Adrenal gland (tissue), 12 donors: Measurements from ENCODE around the gene DKKL1. TPM values are rescaled to one million over a fixed set of nuclear protein-coding genes. Genes with fewer than 3 reads are reported as not detected.
A peak's percentile ranks its signal among the peaks of the same experiment; 100 is the strongest.

Experiments used
- DNase-seq, 7 donors: peaks; one replicate each; pipeline ENCODE4 v3.0.0-alpha.2; 2019 to 2020
- H3K27ac ChIP-seq, 5 donors: fragments of 200-600 bp; sonication (generic) in 4 of 5; 1 replicate in 3 of 5; 2 replicates in 2 of 5; pipeline versions ENCODE4 v1.5.1 to v1.8.0; 2016 to 2020; ENCODE audit warnings: mild to moderate bottlenecking in 1 of 5
- H3K27me3 ChIP-seq: fragments of 200-600 bp; 2 replicates; pipeline ENCODE4 v1.8.0; 2021
- H3K36me3 ChIP-seq, 2 donors: fragments of 200-600 bp; replicated peaks in 1 of 2; 1 replicate in 1 of 2; 2 replicates in 1 of 2; pipeline versions ENCODE4 v1.5.1 to v1.8.0; 2018 to 2022
- H3K4me1 ChIP-seq, 2 donors: fragments of 200-600 bp; replicated peaks in 1 of 2; 1 replicate in 1 of 2; 2 replicates in 1 of 2; pipeline versions ENCODE4 v1.5.1 to v1.8.0; 2018 to 2021
- H3K4me3 ChIP-seq, 4 donors: fragments of 200-600 bp; sonication (generic) in 3 of 4; one replicate each; pipeline ENCODE4 v1.5.1; 2016 to 2018
- H3K9me3 ChIP-seq, 3 donors: fragments of 200-600 bp; sonication (generic) in 1 of 3; replicated peaks in 1 of 3; 1 replicate in 2 of 3; 2 replicates in 1 of 3; pipeline versions ENCODE4 v1.5.1 to v1.8.0; 2016 to 2021
- POLR2A ChIP-seq, 2 donors: fragments of 450-650 bp; IDR thresholded peaks; one replicate each; pipeline ENCODE4 v1.6.1; 2017; ENCODE audit warnings: antibody characterized with exemption in 2 of 2, mild to moderate bottlenecking in 2 of 2, moderate library complexity in 1 of 2
- WGBS, 4 donors: extraction: QIAGEN DNeasy Blood & Tissue Kit in 2 of 4; methylation state at CpG; one replicate each; pipeline versions ENCODE4 v1.1.5 to v1.1.7; 2013 to 2017; 5-methylcytosine and 5-hydroxymethylcytosine counted together
- intact Hi-C, 2 donors: fragments of 100-400 bp; cut with DNase I; formaldehyde crosslinking; loops; one replicate each; pipeline versions ENCODE4 v1.14.1 to v1.15.0; 2022 to 2023
- polyA plus RNA-seq, 3 donors: library from polyadenylated mRNA; stranded (reverse); fragments of 200-250 nt in 2 of 3; fragments of 350-450 nt in 1 of 3; fragmentation: Illumina TruSeq in 1 of 3; extraction: RNeasy Lipid Tissue Mini Kit (QIAGEN cat#74804) in 1 of 3; gene quantifications; one replicate each; pipeline ENCODE4 v1.2.3, GENCODE V29; 2013 to 2014
- total RNA-seq, 9 donors: library from RNA; depleted of rRNA in 4 of 9; stranded (reverse); fragments of >200 nt in 4 of 9; fragments of 120-200 nt in 1 of 9; fragmentation: NEBNext Ultra II Directional in 1 of 9; extraction: Animal tissue kit (Norgen Biotek cat#: 25700) in 1 of 9; gene quantifications; one replicate each; pipeline versions ENCODE4 v1.1.0 to v1.2.4, GENCODE V29; 2013 to 2023
- TF ChIP-seq, protein P1 (sequence below), 6 experiments: fragments of 450-650 bp in 4 of 6; fragments of 200-600 bp in 2 of 6; sonication (generic) in 1 of 6; IDR thresholded peaks; 1 replicate in 5 of 6; 2 replicates in 1 of 6; pipeline versions ENCODE4 v1.5.1 to v1.8.0; 2016 to 2021; ENCODE audit warnings: antibody characterized with exemption in 6 of 6, mild to moderate bottlenecking in 2 of 6, moderate library complexity in 1 of 6
- donor health status: healthy with polysubstance abuse.
- donor health status: Bipolar disorder and iron deficiency.
- donor health status: DM: yes; HTN: yes; CAD: no.
- donor health status: DM: no; HTN: no; CAD: no.
- donor health status: DM: no; HTN: no; CAD: no.
- donor health status: DM: yes; HTN: yes; CAD: no.

DKKL1 gene
- total and polyA plus RNA-seq, 12 donors = 0.28 to 0.56 (median 0.44) TPM; not detected in 6

DNA sequence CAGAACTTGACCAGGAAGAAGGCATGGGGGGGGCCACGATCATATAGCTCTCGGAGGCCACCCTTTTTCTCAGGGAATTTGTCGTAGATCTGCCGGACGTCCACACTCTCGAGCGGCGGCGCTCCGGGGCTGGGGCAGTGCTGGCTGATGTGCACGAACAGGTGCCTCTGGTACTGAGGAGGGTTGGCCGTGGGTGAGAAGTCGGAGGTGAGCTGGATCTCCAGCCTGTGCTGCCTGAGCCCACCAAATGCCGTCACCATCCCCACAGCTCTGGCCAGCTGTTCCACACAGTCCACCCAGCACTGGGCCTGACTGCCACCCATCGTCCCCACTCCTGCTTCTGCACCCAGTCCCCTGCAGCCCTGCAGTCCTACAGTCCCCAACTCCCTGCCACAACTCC is 16.5 kb upstream of the DKKL1 start:
- H3K27ac ChIP-seq = no peak overlapping the region
- intact Hi-C loops = no loop called here
- H3K36me3 ChIP-seq = peaks cover 0 to 50% of the 10 kb centered on the region in 2 donors
- WGBS, 4 donors = 87 to 97% (median 93%) methylated on average over 14 to 15 of the region's 15 CpGs
- H3K9me3 ChIP-seq = no peaks in the 10 kb centered on the region
- DNase-seq = no peak
- H3K4me1 ChIP-seq = no peaks in the 10 kb centered on the region
- TF ChIP-seq, protein P1, sequence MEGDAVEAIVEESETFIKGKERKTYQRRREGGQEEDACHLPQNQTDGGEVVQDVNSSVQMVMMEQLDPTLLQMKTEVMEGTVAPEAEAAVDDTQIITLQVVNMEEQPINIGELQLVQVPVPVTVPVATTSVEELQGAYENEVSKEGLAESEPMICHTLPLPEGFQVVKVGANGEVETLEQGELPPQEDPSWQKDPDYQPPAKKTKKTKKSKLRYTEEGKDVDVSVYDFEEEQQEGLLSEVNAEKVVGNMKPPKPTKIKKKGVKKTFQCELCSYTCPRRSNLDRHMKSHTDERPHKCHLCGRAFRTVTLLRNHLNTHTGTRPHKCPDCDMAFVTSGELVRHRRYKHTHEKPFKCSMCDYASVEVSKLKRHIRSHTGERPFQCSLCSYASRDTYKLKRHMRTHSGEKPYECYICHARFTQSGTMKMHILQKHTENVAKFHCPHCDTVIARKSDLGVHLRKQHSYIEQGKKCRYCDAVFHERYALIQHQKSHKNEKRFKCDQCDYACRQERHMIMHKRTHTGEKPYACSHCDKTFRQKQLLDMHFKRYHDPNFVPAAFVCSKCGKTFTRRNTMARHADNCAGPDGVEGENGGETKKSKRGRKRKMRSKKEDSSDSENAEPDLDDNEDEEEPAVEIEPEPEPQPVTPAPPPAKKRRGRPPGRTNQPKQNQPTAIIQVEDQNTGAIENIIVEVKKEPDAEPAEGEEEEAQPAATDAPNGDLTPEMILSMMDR (IDR thresholded peaks at IDR 0.05) = no peak
- TF ChIP-seq POLR2A (IDR thresholded peaks at IDR 0.05) = no peak
- no peaks in the 10 kb centered on the region for H3K27me3 ChIP-seq
- no peak overlapping the region for H3K4me3 ChIP-seq

DNA sequence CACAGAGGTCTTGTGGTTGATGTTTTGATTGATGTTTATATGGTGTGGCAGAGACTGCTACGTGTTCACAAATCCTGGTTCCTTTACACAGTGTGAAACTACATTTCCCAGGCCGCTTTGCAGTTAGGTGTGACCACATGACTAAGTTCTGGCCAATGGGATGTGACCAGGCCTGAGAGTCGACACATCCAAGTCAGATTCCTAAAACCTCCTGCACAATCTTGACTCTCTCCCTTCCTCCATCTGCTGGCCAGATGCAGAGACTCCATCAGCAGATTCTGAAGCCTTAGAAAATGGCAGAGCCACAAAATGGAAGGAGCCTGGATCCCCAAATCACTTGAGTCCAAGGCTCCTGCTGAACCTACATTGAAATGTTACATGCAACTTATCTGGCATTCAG is 15.8 kb upstream of the DKKL1 start:
- peak in 1 of 7 donors; percentile 30 for DNase-seq
- no peaks in the 10 kb centered on the region for H3K27me3 ChIP-seq
- H3K36me3 ChIP-seq = peaks cover 0 to 50% of the 10 kb centered on the region in 2 donors
- TF ChIP-seq, protein P1 (IDR thresholded peaks at IDR 0.05) = peak in 1 of 6 experiments; percentile 7
- no peak for TF ChIP-seq POLR2A (IDR thresholded peaks at IDR 0.05)
- no peak overlapping the region for H3K4me3 ChIP-seq
- intact Hi-C loops = no loop called here
- H3K4me1 ChIP-seq = no peaks in the 10 kb centered on the region
- 70 to 88% (median 75%) methylated on average over 3 of the region's 3 CpGs for WGBS, 4 donors
- no peaks in the 10 kb centered on the region for H3K9me3 ChIP-seq
- H3K27ac ChIP-seq = no peak overlapping the region

DNA sequence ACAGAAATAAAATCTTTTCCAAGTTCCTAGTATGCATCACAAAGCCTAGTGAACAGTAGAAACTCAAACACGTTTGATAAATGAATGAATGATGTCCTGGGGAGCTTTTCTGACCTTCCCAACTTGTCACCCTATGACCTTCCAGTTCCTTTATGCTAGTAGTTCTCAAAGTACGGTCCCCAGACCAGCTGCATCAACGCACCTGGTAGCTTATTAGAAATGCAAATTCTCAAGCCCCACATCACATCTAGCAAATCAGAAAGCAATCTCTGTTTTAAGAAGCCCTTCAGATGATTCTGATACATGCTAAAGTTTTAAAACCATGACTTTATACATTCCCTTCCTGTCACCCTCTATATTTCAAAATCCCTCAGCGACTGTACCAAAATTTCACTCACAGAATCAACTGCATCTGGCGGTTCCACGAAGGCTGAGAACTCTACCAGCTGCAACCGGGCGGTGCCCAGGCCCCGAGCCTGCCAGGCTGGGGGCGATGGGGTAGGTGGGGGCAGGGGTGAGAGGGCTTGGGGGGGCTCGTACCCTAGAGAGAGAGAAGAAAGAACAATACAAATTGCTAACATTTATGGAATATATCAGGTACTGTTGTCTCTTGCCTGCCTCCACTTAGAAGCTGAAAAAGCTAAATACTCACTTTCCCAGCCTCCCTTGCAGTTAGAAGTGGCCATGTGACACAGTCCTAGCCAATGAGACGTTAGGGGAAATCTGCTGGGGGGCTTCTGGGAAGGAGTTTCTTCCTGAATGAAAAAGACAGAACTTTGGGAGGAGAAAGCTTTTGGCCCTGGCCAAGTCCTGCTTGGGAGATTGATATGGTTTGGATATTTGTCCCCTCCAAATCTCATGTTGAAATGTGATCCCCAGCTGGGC is 15.1 kb upstream of the DKKL1 start:
- H3K4me1 ChIP-seq = no peaks in the 10 kb centered on the region
- no peak overlapping the region for H3K27ac ChIP-seq
- H3K36me3 ChIP-seq = peaks cover 0 to 50% of the 10 kb centered on the region in 2 donors
- 85 to 92% (median 89%) methylated on average over 12 of the region's 12 CpGs for WGBS, 4 donors
- TF ChIP-seq POLR2A (IDR thresholded peaks at IDR 0.05) = no peak
- TF ChIP-seq, protein P1 (IDR thresholded peaks at IDR 0.05) = no peak
- no peaks in the 10 kb centered on the region for H3K9me3 ChIP-seq
- no peak for DNase-seq
- intact Hi-C loops = no loop called here
- H3K27me3 ChIP-seq = no peaks in the 10 kb centered on the region
- H3K4me3 ChIP-seq = no peak overlapping the region

DNA sequence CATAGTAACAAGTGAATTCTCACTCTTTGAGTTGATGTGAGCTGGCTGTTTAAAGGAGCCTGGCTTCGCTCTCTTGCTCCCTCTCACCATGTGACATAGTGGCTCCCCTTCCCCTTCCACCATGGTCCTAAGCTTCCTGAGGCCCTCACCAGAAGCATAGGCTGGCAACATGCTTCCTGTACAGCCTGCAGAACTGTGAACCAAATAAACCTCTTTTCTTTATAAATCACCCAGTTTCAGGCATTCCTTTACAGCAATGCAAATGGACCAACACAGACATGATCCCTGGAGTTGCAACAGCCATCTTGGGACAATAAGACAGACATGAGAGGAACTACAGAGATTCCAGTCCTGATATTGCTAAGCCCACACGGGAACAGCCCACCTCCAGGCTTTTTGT is 14.1 kb upstream of the DKKL1 start:
- H3K4me1 ChIP-seq = no peaks in the 10 kb centered on the region
- no peak overlapping the region for H3K27ac ChIP-seq
- 85 to 99% (median 89%) methylated on average over 2 of the region's 2 CpGs for WGBS, 4 donors
- TF ChIP-seq POLR2A (IDR thresholded peaks at IDR 0.05) = no peak
- TF ChIP-seq, protein P1 (IDR thresholded peaks at IDR 0.05) = no peak
- H3K9me3 ChIP-seq = no peaks in the 10 kb centered on the region
- intact Hi-C loops = no loop called here
- no peak overlapping the region for H3K4me3 ChIP-seq
- peaks cover 0 to 47% of the 10 kb centered on the region in 2 donors for H3K36me3 ChIP-seq
- no peak for DNase-seq
- H3K27me3 ChIP-seq = no peaks in the 10 kb centered on the region
